HEK293 (cell line): ENCODE results near the gene PRADC1.
"Not testable (repeated sequence)": the region's sequence is repeated elsewhere in the genome, so short reads cannot be mapped to it uniquely, and the experiment has no call there.

Experiments
- CTCF ChIA-PET: fragments of 350-600 bp; formaldehyde crosslinking; extraction: SDS; loops from one replicate; lab custom pipeline; 2021; ENCODE audit warnings: antibody characterized with exemption; lab: Yijun Ruan, JAX
- POLR2A ChIA-PET: fragments of 300-600 bp; formaldehyde crosslinking; extraction: SDS; loops from one replicate; lab custom pipeline; 2020; ENCODE audit warnings: antibody characterized with exemption, inconsistent platforms; lab: Yijun Ruan, JAX
- H3K27ac ChIP-seq: fragments of 200-500 bp; sonication (Bioruptor generic); 2 replicates; pipeline ENCODE4 v1.5.1; 2014; ENCODE audit warnings: low read depth, low read length, control low read depth, inconsistent platforms; ENCODE audit errors: extremely low read depth
- H3K36me3 ChIP-seq, 2 experiments: fragments of 200-500 bp in 1 of 2; sonication (Bioruptor generic) in 1 of 2; 1 replicate in 1 of 2; 2 replicates in 1 of 2; pipeline ENCODE4 v1.5.1; 2014 to 2017; ENCODE audit warnings: inconsistent platforms in 2 of 2, low read length in 2 of 2; ENCODE audit not compliant: control insufficient read depth in 2 of 2, insufficient read depth in 1 of 2
- H3K4me1 ChIP-seq: fragments of 200-500 bp; sonication (Bioruptor generic); 2 replicates; pipeline ENCODE4 v1.5.1; 2014; ENCODE audit warnings: mild to moderate bottlenecking, low read length, inconsistent platforms; ENCODE audit not compliant: control insufficient read depth, insufficient read depth
- H3K4me3 ChIP-seq: 2 replicates; pipeline ENCODE4 v1.5.1; 2011; ENCODE audit warnings: low read depth, mild to moderate bottlenecking, control low read depth, low read length, moderate library complexity
- H3K9me3 ChIP-seq: fragments of 200-500 bp; sonication (Bioruptor generic); 2 replicates; pipeline ENCODE4 v1.5.1; 2014; ENCODE audit warnings: low read depth, low read length, inconsistent platforms; ENCODE audit not compliant: control insufficient read depth, insufficient read depth
- HOXC10 ChIP-seq: sonication (generic); formaldehyde crosslinking; IDR thresholded peaks from 2 replicates; pipeline ENCODE4 v1.8.1; 2023; ENCODE audit warnings: mild to moderate bottlenecking, missing genetic modification reagents
- INSM2 ChIP-seq: fragments of 450-650 bp; formaldehyde crosslinking; IDR thresholded peaks from 2 replicates; pipeline ENCODE4 v1.5.1; 2016; ENCODE audit warnings: missing biosample characterization, missing genetic modification characterization
- KLF9 ChIP-seq: fragments of 450-650 bp; formaldehyde crosslinking; IDR thresholded peaks from 2 replicates; pipeline ENCODE4 v1.5.1; 2016; ENCODE audit warnings: missing biosample characterization, missing genetic modification characterization, low read depth
- REPIN1 ChIP-seq: fragments of 450-650 bp; formaldehyde crosslinking; IDR thresholded peaks from 2 replicates; pipeline ENCODE4 v1.5.1; 2017; ENCODE audit warnings: missing biosample characterization, missing genetic modification characterization, low read depth
- REST ChIP-seq: fragments of 450-650 bp; formaldehyde crosslinking; IDR thresholded peaks from 2 replicates; pipeline ENCODE4 v1.5.1; 2016; ENCODE audit warnings: missing biosample characterization, missing genetic modification characterization
- SP3 ChIP-seq: fragments of 450-650 bp; formaldehyde crosslinking; IDR thresholded peaks from 2 replicates; pipeline ENCODE4 v1.5.1; 2016; ENCODE audit warnings: missing biosample characterization, missing genetic modification characterization
- TRIM28 ChIP-seq: IDR thresholded peaks from 2 replicates; pipeline ENCODE4 v1.6.1; 2011; ENCODE audit warnings: low read length, control low read depth, borderline replicate concordance
- ZBTB20 ChIP-seq: fragments of 450-650 bp; formaldehyde crosslinking; IDR thresholded peaks from 2 replicates; pipeline ENCODE4 v1.5.1; 2016; ENCODE audit warnings: missing biosample characterization, missing genetic modification characterization
- ZBTB44 ChIP-seq: fragments of 450-650 bp; IDR thresholded peaks from 2 replicates; pipeline ENCODE4 v1.5.1; 2018; ENCODE audit warnings: missing biosample characterization, mild to moderate bottlenecking, missing genetic modification characterization
- ZFP37 ChIP-seq: fragments of 450-650 bp; formaldehyde crosslinking; IDR thresholded peaks from 2 replicates; pipeline ENCODE4 v1.5.1; 2016; ENCODE audit warnings: missing biosample characterization, missing genetic modification characterization
- ZNF121 ChIP-seq: fragments of 450-650 bp; formaldehyde crosslinking; IDR thresholded peaks from 2 replicates; pipeline ENCODE4 v1.5.1; 2016; ENCODE audit warnings: missing biosample characterization, missing genetic modification characterization
- ZNF169 ChIP-seq: fragments of 450-650 bp; formaldehyde crosslinking; IDR thresholded peaks from 2 replicates; pipeline ENCODE4 v1.5.1; 2016; ENCODE audit warnings: missing biosample characterization, missing genetic modification characterization
- ZNF175 ChIP-seq: fragments of 450-650 bp; formaldehyde crosslinking; IDR thresholded peaks from 2 replicates; pipeline ENCODE4 v1.5.1; 2016; ENCODE audit warnings: missing biosample characterization, missing genetic modification characterization
- ZNF2 ChIP-seq: fragments of 450-650 bp; formaldehyde crosslinking; IDR thresholded peaks from 2 replicates; pipeline ENCODE4 v1.5.1; 2016; ENCODE audit warnings: missing biosample characterization, missing genetic modification characterization
- ZNF473 ChIP-seq: fragments of 450-650 bp; formaldehyde crosslinking; IDR thresholded peaks from 2 replicates; pipeline ENCODE4 v1.5.1; 2017; ENCODE audit warnings: missing biosample characterization, missing genetic modification characterization
- ZNF48 ChIP-seq: fragments of 450-650 bp; formaldehyde crosslinking; IDR thresholded peaks from 2 replicates; pipeline ENCODE4 v1.5.1; 2016; ENCODE audit warnings: missing biosample characterization, missing genetic modification characterization
- ZNF600 ChIP-seq: fragments of 450-650 bp; formaldehyde crosslinking; IDR thresholded peaks from 2 replicates; pipeline ENCODE4 v1.5.1; 2016; ENCODE audit warnings: missing biosample characterization, missing genetic modification characterization
- ZNF623 ChIP-seq: fragments of 450-650 bp; formaldehyde crosslinking; IDR thresholded peaks from 2 replicates; pipeline ENCODE4 v1.5.1; 2016; ENCODE audit warnings: missing biosample characterization, missing genetic modification characterization
- ZNF629 ChIP-seq: fragments of 450-650 bp; formaldehyde crosslinking; IDR thresholded peaks from 2 replicates; pipeline ENCODE4 v1.5.1; 2017; ENCODE audit warnings: missing biosample characterization, missing genetic modification characterization
- ZNF707 ChIP-seq: fragments of 450-650 bp; formaldehyde crosslinking; IDR thresholded peaks from 2 replicates; pipeline ENCODE4 v1.5.1; 2016; ENCODE audit warnings: missing biosample characterization, missing genetic modification characterization

The PRADC1 gene

DNA sequence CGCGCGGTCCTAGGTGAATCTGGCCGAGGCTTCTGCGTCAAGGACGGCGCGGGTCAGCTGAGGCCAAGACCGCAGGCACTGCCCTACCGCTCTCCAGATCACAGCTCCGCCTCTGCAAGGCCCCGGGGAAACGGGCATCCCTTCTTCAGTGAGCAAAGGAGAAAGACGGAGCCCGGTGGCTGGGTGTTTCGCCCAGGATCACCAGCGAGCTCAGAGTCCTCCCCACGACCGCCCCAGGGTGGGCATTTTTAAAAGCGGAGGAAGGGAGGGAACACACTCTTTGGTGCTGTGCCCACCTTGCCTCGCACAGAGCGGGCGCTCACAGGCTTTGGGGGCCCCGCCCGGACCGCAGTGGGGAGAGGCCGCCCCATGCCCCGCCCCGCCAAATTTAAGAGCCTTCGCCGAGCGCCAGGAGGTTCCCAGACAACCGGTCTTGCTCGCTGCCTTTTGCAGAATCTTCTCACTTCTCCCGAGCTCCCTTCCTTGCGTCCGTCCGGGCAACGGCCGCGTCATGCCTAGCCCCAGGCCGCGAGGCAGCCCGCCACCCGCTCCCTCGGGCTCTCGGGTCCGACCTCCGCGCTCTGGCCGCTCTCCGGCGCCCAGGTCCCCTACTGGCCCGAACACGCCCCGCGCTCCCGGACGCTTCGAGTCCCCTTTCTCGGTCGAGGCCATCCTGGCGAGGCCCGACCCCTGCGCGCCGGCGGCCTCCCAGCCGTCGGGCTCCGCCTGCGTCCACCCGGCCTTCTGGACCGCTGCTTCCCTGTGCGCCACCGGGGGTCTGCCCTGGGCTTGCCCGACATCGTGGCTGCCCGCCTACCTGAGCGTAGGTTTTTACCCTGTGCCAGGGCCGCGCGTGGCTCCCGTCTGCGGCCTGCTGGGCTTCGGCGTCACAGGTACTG, 30.6 kb downstream of the PRADC1 start, which contains the start of gene NOTO (continued):
- TF ChIP-seq REPIN1 (tag by site-specific recombination), result no peak
- TF ChIP-seq REST (tag by site-specific recombination), result no peak

DNA sequence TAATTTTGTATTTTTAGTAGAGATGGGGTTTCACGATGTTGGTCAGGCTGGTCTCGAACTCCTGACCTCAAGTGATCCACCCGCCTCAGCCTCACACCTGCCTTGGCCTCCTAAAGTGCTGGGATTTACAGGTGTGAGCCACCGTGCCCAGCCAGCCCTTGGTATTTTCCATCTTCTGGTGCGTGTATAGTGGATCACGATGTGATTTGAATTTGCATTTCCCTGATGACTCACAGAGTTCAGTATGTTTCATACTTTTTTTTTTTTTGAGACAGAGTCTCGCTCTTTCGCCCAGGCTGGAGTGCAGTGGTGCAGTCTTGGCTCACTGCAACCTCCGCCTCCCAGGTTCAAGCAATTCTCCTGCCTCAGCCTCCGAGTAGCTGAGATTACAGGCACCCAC, 32.8 kb downstream of the PRADC1 start:
- H3K4me3 ChIP-seq, POLR2A ChIA-PET, H3K36me3 ChIP-seq, H3K4me1 ChIP-seq, H3K27ac ChIP-seq, H3K9me3 ChIP-seq: not testable (repeated sequence)
- CTCF ChIA-PET, result interaction anchor here (0.6 to 0.9 kb wide), 3 partner anchors 20 to 1176 kb away, joined by 3 to 4 read pairs (median 3); no protein-coding TSS in a partner anchor

DNA sequence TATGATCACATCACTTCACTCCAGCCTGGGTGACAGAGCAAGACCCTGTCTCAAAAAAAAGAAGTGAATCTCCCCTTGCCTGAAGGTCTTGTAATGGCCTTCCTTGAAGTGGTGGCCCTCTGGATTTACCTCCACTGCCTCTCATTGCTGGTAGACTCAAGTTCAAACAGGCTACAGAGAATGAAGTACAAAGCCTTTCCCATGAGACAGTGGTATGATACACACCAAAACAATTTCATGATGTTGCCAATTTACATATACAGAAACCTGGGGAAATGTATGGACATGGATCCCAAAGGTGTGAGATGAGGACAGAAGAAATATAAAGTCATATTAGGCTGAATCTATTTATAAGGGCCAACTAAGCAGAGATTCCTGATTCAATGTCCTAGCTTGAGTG, 35.5 kb downstream of the PRADC1 start:
- ChIA-PET POLR2A (interaction anchor here (0.7 kb wide), 1 partner anchor 13 kb away, joined by 4 read pairs; no protein-coding TSS in a partner anchor), CTCF (interaction anchor here (1.8 kb wide), 1 partner anchor 20 kb away, joined by 9 read pairs; no protein-coding TSS in a partner anchor)
- no peak overlapping the region for H3K27ac ChIP-seq
- H3K9me3 ChIP-seq, result no peaks in the 10 kb centered on the region
- no peak overlapping the region for H3K4me3 ChIP-seq
- H3K36me3 ChIP-seq, result no peaks in the 10 kb centered on the region
- no peaks in the 10 kb centered on the region for H3K4me1 ChIP-seq
- TF ChIP-seq ZNF121 (tag by site-specific recombination), result no peak
- TF ChIP-seq ZNF623 (tag by site-specific recombination), result no peak
- no peak for TF ChIP-seq ZBTB20 (tag by site-specific recombination)

DNA sequence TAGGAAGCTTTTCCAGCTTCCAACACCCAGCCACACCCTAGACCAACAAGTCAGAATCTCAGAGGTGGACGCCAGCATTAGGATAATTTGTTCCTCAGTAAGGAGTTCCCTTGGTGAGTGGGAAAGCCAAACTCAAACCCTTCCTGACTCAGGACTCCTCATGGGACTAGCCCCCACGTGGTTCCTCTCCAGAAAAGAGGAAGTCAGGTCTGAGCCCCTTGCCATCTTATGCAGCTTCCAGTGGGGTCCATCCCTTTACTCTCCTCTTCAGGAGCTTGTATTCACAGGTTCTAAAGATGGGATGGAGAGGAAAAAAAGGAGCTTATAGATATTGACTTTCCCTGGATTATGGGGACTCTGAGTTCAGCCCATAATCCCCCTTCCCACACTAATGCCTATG, 45.5 kb downstream of the PRADC1 start:
- ChIA-PET POLR2A (no interaction called here), CTCF (interaction anchor here (0.5 to 4.0 kb wide), 4 partner anchors 8 to 295 kb away, joined by 3 to 23 read pairs (median 6); no protein-coding TSS in a partner anchor)
- Histone ChIP-seq H3K27ac (no peak overlapping the region), H3K9me3 (no peaks in the 10 kb centered on the region), H3K4me3 (no peak overlapping the region), H3K4me1 (no peaks in the 10 kb centered on the region), H3K36me3 (no peaks in the 10 kb centered on the region)
- no peak for TF ChIP-seq TRIM28
- no peak for TF ChIP-seq HOXC10 (CRISPR knock-in tag)
- TF ChIP-seq ZNF629 (tag by site-specific recombination), result no peak
- TF ChIP-seq SP3 (tag by site-specific recombination), result no peak
- TF ChIP-seq, all 188 proteins: peak for 0

DNA sequence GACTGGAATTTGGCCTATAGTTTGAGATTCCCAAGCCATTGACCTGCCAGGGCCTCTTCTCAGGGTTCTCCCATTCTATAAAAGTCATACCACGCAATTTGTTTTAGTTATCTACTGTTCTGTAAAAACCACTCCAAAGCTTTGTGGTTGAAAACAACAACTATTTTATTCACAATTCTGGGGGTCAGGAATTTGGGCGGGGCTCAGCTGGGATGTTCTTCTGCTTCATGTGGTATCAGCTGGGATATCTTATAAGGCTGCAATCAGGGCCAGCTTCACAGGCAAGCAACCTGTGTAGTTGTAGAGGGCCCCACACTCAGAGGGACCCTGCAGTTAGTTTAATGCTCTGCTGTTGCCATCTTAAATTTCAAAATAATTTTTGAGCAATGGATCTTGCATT, 47.1 kb downstream of the PRADC1 start:
- ChIA-PET POLR2A (no interaction called here), CTCF (interaction anchor here (0.7 to 1.5 kb wide), 3 partner anchors 9 to 100 kb away, joined by 3 to 9 read pairs (median 4); no protein-coding TSS in a partner anchor)
- H3K36me3 ChIP-seq, result no peaks in the 10 kb centered on the region
- TF ChIP-seq INSM2 (tag by site-specific recombination) (no peak), ZBTB44 (tag by site-specific recombination) (no peak), ZNF169 (no peak), ZNF48 (tag by site-specific recombination) (no peak), KLF9 (tag by site-specific recombination) (no peak), ZNF2 (tag by site-specific recombination) (no peak), ZNF707 (tag by site-specific recombination) (no peak), ZNF473 (tag by site-specific recombination) (no peak), ZNF175 (tag by site-specific recombination) (no peak), ZFP37 (tag by site-specific recombination) (no peak), ZNF600 (no peak)

More for the DNA sequence above, 47.1 kb downstream of the PRADC1 start:
- H3K9me3 ChIP-seq, result no peaks in the 10 kb centered on the region
- H3K4me1 ChIP-seq, result no peaks in the 10 kb centered on the region
- no peak overlapping the region for H3K4me3 ChIP-seq
- H3K27ac ChIP-seq, result no peak overlapping the region
